PC-9 (cell line): ENCODE results near the gene DLGAP1.

Source experiments
- CTCF ChIP-seq: fragments of 200-600 bp; sonication (generic); conservative IDR thresholded peaks from 2 replicates; pipeline ENCODE4 v1.6.1; 2017; ENCODE audit warnings: mixed run types, antibody characterized with exemption, mild to moderate bottlenecking, moderate library complexity
- EZH2 ChIP-seq: fragments of 200-600 bp; sonication (generic); IDR thresholded peaks from 2 replicates; pipeline ENCODE4 v1.8.0; 2017; ENCODE audit warnings: antibody characterized with exemption, low read depth

- no peak; the same call in 1 of the 2 replicates for TF ChIP-seq CTCF
- no peak for TF ChIP-seq EZH2
These were observed 986.9 kb downstream of the DLGAP1 start for GRCh38 chr18:3468066-3468705.
